ENCODE data around the gene CRISP1. TPM values are rescaled to one million over a fixed set of nuclear protein-coding genes. Genes with fewer than 3 reads are reported as not detected.
A peak's percentile ranks its signal among the peaks of the same experiment; 100 is the strongest.

The CRISP1 gene
- total and polyA plus RNA-seq, 2 of the 8 experiments (the other 6 are each of a cell fraction or from before 2014, with no cell fraction given): not detected

GRCh38 chr6:49912196-49912595, 45.9 kb upstream of the CRISP1 start:
- H3K23me2 ChIP-seq (ENCODE audit: low read depth, low read length): no peaks in the 10 kb centered on the region; the same call in 1 of the 2 replicates
- H3K4ac ChIP-seq (replicated peaks; ENCODE audit: insufficient read length, low read depth, low read length): no peak overlapping the region
- no peak overlapping the region for H3K14ac ChIP-seq (ENCODE audit: insufficient read length)
- no peaks in the 10 kb centered on the region for H3K79me2 ChIP-seq (ENCODE audit: control insufficient read depth in 1 of 2, insufficient read depth in 2 of 2, low read length in 2 of 2)
- peak overlapping the region; percentile 94 for H4K5ac ChIP-seq (ENCODE audit: insufficient read length, low read depth, low read length)
- peak overlapping the region; percentile 26; the same call in 1 of the 2 replicates for H2BK20ac ChIP-seq (ENCODE audit: low read length)
- H3K56ac ChIP-seq (replicated peaks; ENCODE audit: insufficient read length, low read depth, low read length): peak overlapping the region; percentile 32
- H2AK5ac ChIP-seq (ENCODE audit: low read depth, low read length): no peak overlapping the region
- CTCF ChIA-PET (ENCODE audit: partially characterized antibody): interaction anchor here (1.3 kb wide), 1 partner anchor 118 kb away, joined by 5 read pairs; no protein-coding TSS in a partner anchor
- H3K9ac ChIP-seq (replicated peaks in 1 of 4; ENCODE audit: extremely low read depth in 1 of 4, low read depth in 3 of 4, low read length in 3 of 4): no peak overlapping the region
- H4K91ac ChIP-seq (replicated peaks; ENCODE audit: insufficient read length, low read length): no peak overlapping the region
- no peaks in the 10 kb centered on the region for H3K36me3 ChIP-seq (ENCODE audit: control insufficient read depth in 2 of 4, insufficient read depth in 4 of 4, low read length in 3 of 4)
- peak overlapping the region in 1 of 4 experiments; percentile 17; a peak in 1 of 8 replicates for H3K4me3 ChIP-seq (ENCODE audit: extremely low read depth in 1 of 4, insufficient read depth in 2 of 4, low read depth in 3 of 4, low read length in 4 of 4)
- H3K27ac ChIP-seq (ENCODE audit: low read depth, low read length): no peak overlapping the region
- DNase-seq (ENCODE audit: low read depth in 1 of 2, low spot score in 2 of 2) (no peak), FAIRE-seq (no peak)
- H2BK12ac ChIP-seq (ENCODE audit: low read depth, low read length): no peak overlapping the region
- H2BK120ac ChIP-seq (replicated peaks; ENCODE audit: low read depth, low read length): no peak overlapping the region
- H2BK5ac ChIP-seq (ENCODE audit: low read depth, low read length): peak overlapping the region; percentile 74; the same call in 1 of the 2 replicates
- POLR2A ChIA-PET (ENCODE audit: partially characterized antibody): no interaction called here
- peak overlapping the region; percentile 42; the same call in 1 of the 2 replicates for H3K18ac ChIP-seq (ENCODE audit: extremely low read depth, low read length)
- peak overlapping the region; percentile 17 to 32; a peak in 2 of 4 replicates for H3K4me2 ChIP-seq (ENCODE audit: insufficient read depth in 1 of 2, low read depth in 2 of 2, low read length in 2 of 2)
- no peak overlapping the region for H4K8ac ChIP-seq (ENCODE audit: extremely low read depth, insufficient read depth, low read length)
- no peak overlapping the region for H3K23ac ChIP-seq (ENCODE audit: insufficient read length)
- no peaks in the 10 kb centered on the region for H3K27me3 ChIP-seq (replicated peaks in 1 of 4; ENCODE audit: control insufficient read depth in 3 of 4, extremely low read depth in 1 of 4, insufficient read depth in 3 of 4, low read length in 3 of 4)
- H4K20me1 ChIP-seq (replicated peaks in 1 of 2; ENCODE audit: control insufficient read depth in 1 of 2, insufficient read depth in 2 of 2, low read length in 2 of 2): no peaks in the 10 kb centered on the region
- H3K9me3 ChIP-seq (ENCODE audit: insufficient read depth in 2 of 2, low read depth in 1 of 2, low read length in 1 of 2): no peaks in the 10 kb centered on the region
- peaks cover 2 to 26% (median 8%) of the 10 kb centered on the region in 4 experiments; a peak in 5 of 7 replicates for H3K4me1 ChIP-seq (replicated peaks in 1 of 4; ENCODE audit: control insufficient read depth in 3 of 4, insufficient read depth in 4 of 4, low read length in 3 of 4)
- 8% methylated on average over 1 of the region's 1 CpG; no CpG with 5 or more reads in 1 of the 2 experiments for WGBS, 2 experiments (ENCODE audit: extremely low coverage in 1 of 2, insufficient coverage in 1 of 2, insufficient read length in 1 of 2, insufficient replicate concordance in 2 of 2, low coverage in 1 of 2, low lambda C conversion rate in 2 of 2, missing lambda C conversion rate in 1 of 2)
- H3K79me1 ChIP-seq (ENCODE audit: low read depth, low read length): no peaks in the 10 kb centered on the region
- no peak overlapping the region for H2BK15ac ChIP-seq (ENCODE audit: low read length)
- no peak overlapping the region for H2AFZ ChIP-seq (ENCODE audit: low read length)
- TF ChIP-seq SUZ12 (IDR thresholded peaks at IDR 0.05; ENCODE audit: low read length): no peak

Data from H1 (cell line).